ENCODE results near the gene MAGI2. TPM values are rescaled to one million over a fixed set of nuclear protein-coding genes. Genes with fewer than 3 reads are reported as not detected.

The MAGI2 gene
- polyA plus RNA-seq, 4 donors: 0.22 to 2.1 (median 1.5) TPM

- Histone ChIP-seq H3K9me3 (ENCODE audit: control insufficient read depth in 2 of 2, insufficient read depth in 1 of 2, low read depth in 1 of 2, low read length in 1 of 2) (no peaks in the 10 kb centered on the region), H3K4me1 (ENCODE audit: control insufficient read depth in 3 of 3, insufficient read depth in 2 of 3, low read depth in 1 of 3, low read length in 2 of 3) (no peaks in the 10 kb centered on the region), H3K27ac (ENCODE audit: low read depth in 1 of 3, low read length in 2 of 3) (no peak overlapping the region), H3K36me3 (ENCODE audit: control insufficient read depth in 3 of 3, insufficient read depth in 2 of 3, low read depth in 1 of 3, low read length in 3 of 3) (no peaks in the 10 kb centered on the region), H3K4me3 (ENCODE audit: low read depth in 1 of 3, low read length in 3 of 3) (no peak overlapping the region), H3K27me3 (ENCODE audit: control insufficient read depth in 3 of 3, insufficient read depth in 3 of 3, low read length in 3 of 3) (no peaks in the 10 kb centered on the region)
- no peak for FAIRE-seq
- no peak for DNase-seq
- 48 to 64% (median 51%) methylated on average over 1 of the region's 1 CpG for WGBS, 3 donors
Observed at GRCh38 chr7:79475455-79475854, 22.0 kb upstream of the MAGI2 start.

- WGBS, 3 donors: 65 to 85% (median 83%) methylated on average over 1 of the region's 1 CpG
- Histone ChIP-seq H3K36me3 (ENCODE audit: control insufficient read depth in 3 of 3, insufficient read depth in 2 of 3, low read depth in 1 of 3, low read length in 3 of 3) (no peaks in the 10 kb centered on the region), H3K4me1 (ENCODE audit: control insufficient read depth in 3 of 3, insufficient read depth in 2 of 3, low read depth in 1 of 3, low read length in 2 of 3) (no peaks in the 10 kb centered on the region), H3K27me3 (ENCODE audit: control insufficient read depth in 3 of 3, insufficient read depth in 3 of 3, low read length in 3 of 3) (no peaks in the 10 kb centered on the region), H3K9me3 (ENCODE audit: control insufficient read depth in 2 of 2, insufficient read depth in 1 of 2, low read depth in 1 of 2, low read length in 1 of 2) (no peaks in the 10 kb centered on the region), H3K4me3 (ENCODE audit: low read depth in 1 of 3, low read length in 3 of 3) (no peak overlapping the region), H3K27ac (ENCODE audit: low read depth in 1 of 3, low read length in 2 of 3) (no peak overlapping the region)
- FAIRE-seq: no peak
- no peak for DNase-seq
Observed at GRCh38 chr7:79471699-79472098, 18.2 kb upstream of the MAGI2 start.

DNA sequence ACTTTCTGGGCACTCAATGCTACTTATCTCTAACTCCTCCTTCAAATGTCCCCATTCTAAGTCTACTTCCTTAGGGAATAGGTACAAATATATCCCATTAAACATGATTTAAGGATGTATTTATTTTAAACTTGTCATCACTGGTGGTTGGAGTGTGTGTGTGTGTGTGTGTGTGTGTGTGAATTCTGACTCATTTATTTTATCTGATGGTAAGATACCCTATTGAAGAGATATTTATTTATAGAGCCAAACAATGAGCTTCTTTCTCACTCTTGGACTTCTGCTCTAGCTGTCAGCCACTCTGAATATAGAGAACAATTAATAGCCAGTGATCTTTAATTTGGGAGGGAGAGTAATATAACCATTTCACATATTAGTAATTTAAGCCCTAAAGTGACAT lies 17.8 kb upstream of the MAGI2 start:
- Histone ChIP-seq H3K4me3 (ENCODE audit: low read depth in 1 of 3, low read length in 3 of 3) (no peak overlapping the region), H3K27ac (ENCODE audit: low read depth in 1 of 3, low read length in 2 of 3) (no peak overlapping the region), H3K27me3 (ENCODE audit: control insufficient read depth in 3 of 3, insufficient read depth in 3 of 3, low read length in 3 of 3) (no peaks in the 10 kb centered on the region), H3K4me1 (ENCODE audit: control insufficient read depth in 3 of 3, insufficient read depth in 2 of 3, low read depth in 1 of 3, low read length in 2 of 3) (no peaks in the 10 kb centered on the region), H3K36me3 (ENCODE audit: control insufficient read depth in 3 of 3, insufficient read depth in 2 of 3, low read depth in 1 of 3, low read length in 3 of 3) (no peaks in the 10 kb centered on the region), H3K9me3 (ENCODE audit: control insufficient read depth in 2 of 2, insufficient read depth in 1 of 2, low read depth in 1 of 2, low read length in 1 of 2) (no peaks in the 10 kb centered on the region)
- FAIRE-seq (no peak), DNase-seq (no peak)

DNA sequence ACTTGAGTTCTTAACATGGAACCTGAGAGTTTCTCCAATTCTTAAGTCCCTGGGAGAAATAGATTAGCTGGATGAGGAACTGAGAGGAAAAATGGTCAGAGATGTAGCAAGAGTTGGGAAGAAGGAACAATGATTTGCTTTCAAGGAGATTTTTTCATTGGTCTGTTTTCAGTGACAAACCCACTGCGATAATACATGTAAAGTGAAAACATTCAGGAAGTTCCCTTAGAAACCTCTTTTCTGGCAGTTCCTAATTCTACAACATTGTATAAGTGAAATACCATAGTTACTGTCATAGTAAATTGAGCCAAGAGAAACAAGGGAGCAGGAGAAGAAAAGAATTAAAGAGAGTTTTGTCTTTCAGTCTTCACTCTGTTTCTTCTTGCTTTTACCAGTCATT lies 12.1 kb upstream of the MAGI2 start:
- H3K9me3 ChIP-seq (ENCODE audit: control insufficient read depth in 2 of 2, insufficient read depth in 1 of 2, low read depth in 1 of 2, low read length in 1 of 2): no peaks in the 10 kb centered on the region
- no peaks in the 10 kb centered on the region for H3K4me1 ChIP-seq (ENCODE audit: control insufficient read depth in 3 of 3, insufficient read depth in 2 of 3, low read depth in 1 of 3, low read length in 2 of 3)
- no peak overlapping the region for H3K27ac ChIP-seq (ENCODE audit: low read depth in 1 of 3, low read length in 2 of 3)
- no peak overlapping the region for H3K4me3 ChIP-seq (ENCODE audit: low read depth in 1 of 3, low read length in 3 of 3)
- H3K36me3 ChIP-seq (ENCODE audit: control insufficient read depth in 3 of 3, insufficient read depth in 2 of 3, low read depth in 1 of 3, low read length in 3 of 3): no peaks in the 10 kb centered on the region
- DNase-seq (no peak), FAIRE-seq (no peak)
- 87 to 97% (median 89%) methylated on average over 1 of the region's 1 CpG for whole genome bisulfite sequencing, 3 donors
- no peaks in the 10 kb centered on the region for H3K27me3 ChIP-seq (ENCODE audit: control insufficient read depth in 3 of 3, insufficient read depth in 3 of 3, low read length in 3 of 3)

DNA sequence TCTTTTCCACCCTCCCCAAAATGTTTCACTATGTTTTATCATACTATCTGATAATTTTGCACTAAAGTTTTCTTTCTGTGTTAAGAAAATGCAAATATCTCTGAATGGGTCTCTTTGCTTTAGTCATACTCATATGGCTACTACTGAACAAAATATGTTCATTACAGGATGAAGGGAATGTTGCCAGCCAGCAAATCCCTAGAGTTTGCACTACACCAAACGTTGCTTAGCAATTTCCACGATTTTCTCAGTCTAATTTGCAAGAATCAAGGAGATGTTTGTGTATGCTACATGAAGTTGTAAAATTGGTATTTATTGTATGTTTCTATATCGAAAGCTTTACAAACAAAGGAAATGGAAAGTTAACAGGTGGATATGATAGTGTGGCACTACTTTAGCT lies 10.6 kb upstream of the MAGI2 start:
- Histone ChIP-seq H3K9me3 (ENCODE audit: control insufficient read depth in 2 of 2, insufficient read depth in 1 of 2, low read depth in 1 of 2, low read length in 1 of 2) (no peaks in the 10 kb centered on the region), H3K27me3 (ENCODE audit: control insufficient read depth in 3 of 3, insufficient read depth in 3 of 3, low read length in 3 of 3) (no peaks in the 10 kb centered on the region), H3K27ac (ENCODE audit: low read depth in 1 of 3, low read length in 2 of 3) (no peak overlapping the region), H3K4me3 (ENCODE audit: low read depth in 1 of 3, low read length in 3 of 3) (no peak overlapping the region), H3K4me1 (ENCODE audit: control insufficient read depth in 3 of 3, insufficient read depth in 2 of 3, low read depth in 1 of 3, low read length in 2 of 3) (no peaks in the 10 kb centered on the region), H3K36me3 (ENCODE audit: control insufficient read depth in 3 of 3, insufficient read depth in 2 of 3, low read depth in 1 of 3, low read length in 3 of 3) (no peaks in the 10 kb centered on the region)
- DNase-seq (no peak), FAIRE-seq (no peak)
- WGBS, 3 donors: 58 to 77% (median 69%) methylated on average over 3 of the region's 3 CpGs

GRCh38 chr7:79462390-79462789 lies 8.9 kb upstream of the MAGI2 start:
- Histone ChIP-seq H3K27me3 (ENCODE audit: control insufficient read depth in 3 of 3, insufficient read depth in 3 of 3, low read length in 3 of 3) (no peaks in the 10 kb centered on the region), H3K36me3 (ENCODE audit: control insufficient read depth in 3 of 3, insufficient read depth in 2 of 3, low read depth in 1 of 3, low read length in 3 of 3) (no peaks in the 10 kb centered on the region), H3K4me3 (ENCODE audit: low read depth in 1 of 3, low read length in 3 of 3) (no peak overlapping the region), H3K9me3 (ENCODE audit: control insufficient read depth in 2 of 2, insufficient read depth in 1 of 2, low read depth in 1 of 2, low read length in 1 of 2) (no peaks in the 10 kb centered on the region), H3K27ac (ENCODE audit: low read depth in 1 of 3, low read length in 2 of 3) (no peak overlapping the region), H3K4me1 (ENCODE audit: control insufficient read depth in 3 of 3, insufficient read depth in 2 of 3, low read depth in 1 of 3, low read length in 2 of 3) (no peaks in the 10 kb centered on the region)
- WGBS, 3 donors: 79 to 89% (median 82%) methylated on average over 2 of the region's 2 CpGs
- DNase-seq (no peak), FAIRE-seq (no peak)

DNA sequence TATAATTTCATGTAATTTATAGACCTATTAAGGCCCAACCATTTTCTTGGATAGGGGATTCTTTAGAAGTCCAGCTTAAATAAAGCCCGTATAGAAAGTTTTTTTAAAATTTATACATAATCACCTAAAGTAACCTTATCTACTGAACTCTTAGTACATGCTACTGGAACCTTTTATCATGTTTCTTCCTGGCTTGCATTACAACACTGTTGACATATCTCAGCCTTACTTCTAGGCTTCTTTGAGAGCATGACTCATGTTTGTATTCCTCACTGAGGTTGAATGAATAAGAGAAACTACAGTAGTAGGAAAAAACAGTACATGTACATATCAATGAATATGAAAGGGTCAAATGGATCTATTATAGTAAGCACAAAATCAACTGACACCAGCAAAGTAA lies 8.2 kb upstream of the MAGI2 start:
- FAIRE-seq: no peak
- Histone ChIP-seq H3K27ac (ENCODE audit: low read depth in 1 of 3, low read length in 2 of 3) (no peak overlapping the region), H3K9me3 (ENCODE audit: control insufficient read depth in 2 of 2, insufficient read depth in 1 of 2, low read depth in 1 of 2, low read length in 1 of 2) (no peaks in the 10 kb centered on the region), H3K4me1 (ENCODE audit: control insufficient read depth in 3 of 3, insufficient read depth in 2 of 3, low read depth in 1 of 3, low read length in 2 of 3) (no peaks in the 10 kb centered on the region), H3K4me3 (ENCODE audit: low read depth in 1 of 3, low read length in 3 of 3) (no peak overlapping the region), H3K36me3 (ENCODE audit: control insufficient read depth in 3 of 3, insufficient read depth in 2 of 3, low read depth in 1 of 3, low read length in 3 of 3) (no peaks in the 10 kb centered on the region), H3K27me3 (ENCODE audit: control insufficient read depth in 3 of 3, insufficient read depth in 3 of 3, low read length in 3 of 3) (no peaks in the 10 kb centered on the region)
- 33 to 61% (median 59%) methylated on average over 1 of the region's 1 CpG for WGBS, 3 donors
- DNase-seq: no peak

- WGBS, 3 donors: 63 to 75% (median 66%) methylated on average over 3 of the region's 3 CpGs
- Histone ChIP-seq H3K4me3 (ENCODE audit: low read depth in 1 of 3, low read length in 3 of 3) (no peak overlapping the region), H3K27me3 (ENCODE audit: control insufficient read depth in 3 of 3, insufficient read depth in 3 of 3, low read length in 3 of 3) (peaks cover 0 to 18% (median 3%) of the 10 kb centered on the region in 3 donors), H3K4me1 (ENCODE audit: control insufficient read depth in 3 of 3, insufficient read depth in 2 of 3, low read depth in 1 of 3, low read length in 2 of 3) (no peaks in the 10 kb centered on the region), H3K27ac (ENCODE audit: low read depth in 1 of 3, low read length in 2 of 3) (no peak overlapping the region), H3K9me3 (ENCODE audit: control insufficient read depth in 2 of 2, insufficient read depth in 1 of 2, low read depth in 1 of 2, low read length in 1 of 2) (no peaks in the 10 kb centered on the region), H3K36me3 (ENCODE audit: control insufficient read depth in 3 of 3, insufficient read depth in 2 of 3, low read depth in 1 of 3, low read length in 3 of 3) (no peaks in the 10 kb centered on the region)
- FAIRE-seq: no peak
- no peak for DNase-seq
Observed at GRCh38 chr7:79459381-79459780, 5.9 kb upstream of the MAGI2 start.

DNA sequence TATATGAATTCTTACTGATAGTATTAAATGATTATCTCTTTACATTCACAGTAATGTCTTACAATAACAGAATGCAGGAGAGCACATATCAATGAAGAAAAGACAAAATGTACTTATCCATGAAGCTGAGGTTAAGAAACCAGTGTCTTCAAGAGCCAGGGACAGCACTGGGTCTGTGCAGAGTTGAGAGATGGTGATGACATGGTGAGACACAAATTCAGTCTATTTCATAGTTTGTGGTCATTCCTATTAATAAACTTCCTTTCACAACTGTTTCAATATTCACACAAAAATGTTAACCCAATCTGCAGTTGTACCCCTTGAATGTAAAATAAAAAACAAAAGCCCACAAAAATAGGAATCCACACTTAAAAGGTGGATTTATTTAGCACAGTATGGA lies 5.3 kb upstream of the MAGI2 start:
- H3K36me3 ChIP-seq (ENCODE audit: control insufficient read depth in 3 of 3, insufficient read depth in 2 of 3, low read depth in 1 of 3, low read length in 3 of 3): no peaks in the 10 kb centered on the region
- H3K27ac ChIP-seq (ENCODE audit: low read depth in 1 of 3, low read length in 2 of 3): no peak overlapping the region
- H3K9me3 ChIP-seq (ENCODE audit: control insufficient read depth in 2 of 2, insufficient read depth in 1 of 2, low read depth in 1 of 2, low read length in 1 of 2): no peaks in the 10 kb centered on the region
- H3K4me1 ChIP-seq (ENCODE audit: control insufficient read depth in 3 of 3, insufficient read depth in 2 of 3, low read depth in 1 of 3, low read length in 2 of 3): no peaks in the 10 kb centered on the region
- no peak overlapping the region for H3K4me3 ChIP-seq (ENCODE audit: low read depth in 1 of 3, low read length in 3 of 3)
- no peak for FAIRE-seq
- peaks cover 1 to 24% (median 4%) of the 10 kb centered on the region in 3 donors for H3K27me3 ChIP-seq (ENCODE audit: control insufficient read depth in 3 of 3, insufficient read depth in 3 of 3, low read length in 3 of 3)
- no peak for DNase-seq
